ENCODE measurements around the gene MRPL55.

The MRPL55 gene

DNA sequence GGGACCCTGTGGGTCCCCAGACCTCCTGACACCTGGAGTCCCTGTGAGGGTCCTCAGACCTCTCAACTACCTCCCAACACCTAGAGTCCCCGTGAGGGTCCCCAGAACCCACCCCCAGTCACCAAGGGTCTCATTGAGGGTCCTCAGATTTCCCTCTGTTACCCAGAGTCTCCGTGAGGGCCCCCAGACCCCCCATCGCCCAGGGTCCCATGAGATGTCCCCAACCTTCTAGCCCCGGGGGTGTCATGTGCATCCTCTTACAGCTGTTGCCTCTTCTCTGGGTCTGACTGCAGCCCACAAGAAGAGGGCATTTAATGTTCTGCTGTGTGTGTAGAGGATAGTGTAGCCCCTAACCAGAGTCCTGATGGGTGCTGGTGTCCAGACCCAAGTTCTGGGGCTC, 38.7 kb upstream of the MRPL55 start:
- no peak for DNase-seq (ENCODE audit: low spot score)

DNA sequence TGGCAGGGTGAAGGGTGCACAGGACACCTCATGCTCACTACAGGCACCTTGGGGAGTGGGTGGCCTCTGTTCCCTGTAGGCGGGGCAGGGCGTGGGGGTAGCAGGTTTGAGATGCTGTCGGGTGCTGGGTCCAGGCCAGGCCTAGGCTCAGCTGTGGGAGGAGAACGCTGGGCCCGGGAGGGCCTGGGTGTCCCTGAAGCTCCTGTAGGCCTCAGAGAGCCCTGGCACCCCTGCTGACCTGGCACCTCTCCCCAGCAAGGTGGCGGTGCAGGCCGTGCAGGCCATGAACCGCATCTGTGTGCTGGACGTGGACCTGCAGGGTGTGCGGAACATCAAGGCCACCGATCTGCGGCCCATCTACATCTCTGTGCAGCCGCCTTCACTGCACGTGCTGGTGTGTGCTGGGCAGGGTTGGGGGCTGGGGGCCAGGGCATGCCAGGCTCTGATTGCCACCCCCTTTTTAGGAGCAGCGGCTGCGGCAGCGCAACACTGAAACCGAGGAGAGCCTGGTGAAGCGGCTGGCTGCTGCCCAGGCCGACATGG, 38.1 kb upstream of the MRPL55 start:
- DNase-seq (ENCODE audit: low spot score), result no peak

DNA sequence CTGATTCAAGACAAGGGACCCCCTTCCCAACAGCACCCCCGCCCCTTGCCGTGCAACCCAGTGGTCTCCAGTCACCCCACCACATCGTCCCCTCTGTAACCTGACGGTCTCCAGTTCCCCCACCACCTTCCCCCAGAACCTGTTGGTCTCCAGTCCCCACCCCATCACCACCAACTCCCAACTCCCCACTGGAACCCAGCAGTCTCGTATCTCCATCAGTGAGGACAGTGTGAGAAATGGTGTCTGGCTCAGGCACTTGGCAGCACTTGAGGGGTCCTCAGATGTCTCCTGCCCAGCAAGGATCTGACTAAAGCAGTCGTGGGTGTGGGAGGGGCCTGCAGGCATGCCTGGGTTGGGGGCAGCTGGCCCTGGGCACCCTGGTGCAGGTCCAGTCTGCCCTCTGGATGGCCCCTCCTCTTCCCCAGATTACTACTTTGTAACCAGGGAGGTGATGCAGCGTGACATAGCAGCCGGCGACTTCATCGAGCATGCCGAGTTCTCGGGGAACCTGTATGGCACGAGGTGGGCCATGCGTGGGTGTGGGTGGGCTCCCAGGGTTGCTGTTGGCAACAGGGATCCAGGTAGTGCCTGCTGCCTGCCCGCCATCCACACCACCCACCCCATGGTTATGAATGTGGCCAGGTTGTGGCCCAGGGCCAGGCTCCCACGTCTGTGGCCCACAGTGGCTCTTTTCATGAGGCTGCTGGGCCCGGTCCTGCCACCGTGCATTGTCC, 37.5 kb upstream of the MRPL55 start:
- no peak for DNase-seq (ENCODE audit: low spot score)

DNA sequence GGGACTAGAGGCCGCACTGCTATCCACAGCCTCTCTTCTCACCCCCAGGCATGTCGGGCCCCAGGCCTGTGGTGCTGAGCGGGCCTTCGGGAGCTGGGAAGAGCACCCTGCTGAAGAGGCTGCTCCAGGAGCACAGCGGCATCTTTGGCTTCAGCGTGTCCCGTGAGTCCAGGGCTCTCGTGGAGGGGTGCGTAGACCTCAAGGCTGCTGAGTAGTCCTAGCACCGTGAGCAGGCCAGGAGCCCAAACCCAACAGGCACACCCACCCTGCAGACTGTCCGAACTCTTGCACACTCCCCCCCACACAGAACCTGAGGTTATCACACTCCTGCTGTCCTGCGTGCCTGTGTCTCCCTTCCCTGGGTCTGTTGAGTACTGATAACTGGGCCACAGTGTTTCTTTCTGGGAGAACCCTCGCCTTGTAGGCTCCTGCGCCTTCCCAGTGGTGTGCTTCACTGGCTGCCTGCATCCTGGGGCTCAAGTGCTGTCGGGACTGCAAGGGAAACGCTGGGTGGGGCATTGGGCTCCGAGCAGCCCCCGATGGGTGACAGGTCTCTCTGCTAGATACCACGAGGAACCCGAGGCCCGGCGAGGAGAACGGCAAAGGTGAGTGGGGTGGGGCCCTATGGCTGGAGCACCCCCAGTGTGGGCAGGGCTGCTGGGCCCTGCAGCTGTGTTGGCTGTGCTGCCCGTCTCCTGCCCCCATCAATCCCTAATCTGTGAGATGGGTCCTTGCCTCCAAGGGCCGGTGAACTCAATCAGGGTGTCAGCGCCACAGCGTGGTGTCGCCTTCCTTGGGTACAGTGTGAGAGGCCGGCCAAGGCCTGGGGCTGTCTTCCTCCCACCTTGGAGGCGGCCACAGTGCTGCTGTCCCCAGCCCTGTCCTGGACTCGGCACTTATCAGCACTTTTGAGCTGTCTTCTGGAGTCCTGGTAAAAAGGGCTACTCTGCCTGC, 36.6 kb upstream of the MRPL55 start:
- DNase-seq (ENCODE audit: low spot score), result no peak

DNA sequence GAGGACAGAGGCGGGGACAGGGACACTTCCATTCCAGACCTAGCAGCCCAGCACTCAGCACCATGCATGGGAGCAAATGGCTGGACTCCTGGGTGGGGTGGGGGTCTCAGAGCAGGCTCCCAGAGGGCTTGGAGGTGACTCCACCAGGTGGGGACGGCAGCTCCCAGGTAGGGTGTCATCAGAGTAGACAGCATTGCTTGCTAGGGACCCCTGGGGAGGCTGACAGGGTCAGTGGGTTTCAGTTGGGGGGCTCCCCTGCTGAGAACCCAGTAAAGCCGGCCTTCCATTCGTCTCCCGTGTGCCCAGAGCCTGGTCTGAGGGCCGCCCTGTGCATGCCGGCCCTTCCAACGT, 35.9 kb upstream of the MRPL55 start:
- DNase-seq (ENCODE audit: low spot score), result no peak

DNA sequence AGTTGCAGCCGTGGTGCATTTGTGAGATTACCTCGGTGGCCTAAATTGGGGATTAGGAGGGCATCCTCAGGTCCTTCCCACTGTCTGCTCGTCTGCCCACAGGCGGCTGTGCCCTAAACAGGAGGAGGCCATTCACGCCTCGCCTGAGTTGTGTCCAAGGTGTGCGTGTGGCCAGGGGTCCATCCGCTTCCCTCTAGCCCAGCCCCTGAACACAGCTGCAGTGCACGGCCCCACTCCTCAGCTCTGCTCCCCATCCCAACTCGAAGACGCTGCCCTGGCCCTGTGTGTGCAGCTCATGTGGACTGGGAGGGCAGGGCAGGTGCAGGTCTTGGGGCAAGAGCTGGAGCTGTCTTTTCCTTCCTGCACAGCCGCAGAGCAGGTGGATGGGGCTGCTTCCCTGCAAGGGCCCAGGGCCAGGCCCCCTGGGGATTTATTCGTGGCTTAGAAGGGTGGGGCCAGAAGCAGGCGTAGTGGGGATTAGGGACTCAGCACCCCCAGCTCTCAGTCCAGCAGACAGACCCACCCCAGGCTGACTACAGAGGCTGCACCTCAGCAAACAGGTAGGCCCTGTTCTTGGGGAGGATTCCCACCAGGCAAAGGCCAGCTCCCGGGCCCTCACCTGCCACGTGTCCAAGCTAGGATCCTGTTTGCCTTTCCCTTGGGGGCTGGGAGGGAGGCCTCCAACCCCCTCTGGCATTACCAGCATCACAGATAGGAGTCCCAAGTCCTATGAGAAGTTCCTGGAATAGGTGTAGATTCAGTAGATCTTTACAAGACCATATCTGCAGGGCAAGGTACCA, 35.3 kb upstream of the MRPL55 start:
- DNase-seq (ENCODE audit: low spot score), result no peak

DNA sequence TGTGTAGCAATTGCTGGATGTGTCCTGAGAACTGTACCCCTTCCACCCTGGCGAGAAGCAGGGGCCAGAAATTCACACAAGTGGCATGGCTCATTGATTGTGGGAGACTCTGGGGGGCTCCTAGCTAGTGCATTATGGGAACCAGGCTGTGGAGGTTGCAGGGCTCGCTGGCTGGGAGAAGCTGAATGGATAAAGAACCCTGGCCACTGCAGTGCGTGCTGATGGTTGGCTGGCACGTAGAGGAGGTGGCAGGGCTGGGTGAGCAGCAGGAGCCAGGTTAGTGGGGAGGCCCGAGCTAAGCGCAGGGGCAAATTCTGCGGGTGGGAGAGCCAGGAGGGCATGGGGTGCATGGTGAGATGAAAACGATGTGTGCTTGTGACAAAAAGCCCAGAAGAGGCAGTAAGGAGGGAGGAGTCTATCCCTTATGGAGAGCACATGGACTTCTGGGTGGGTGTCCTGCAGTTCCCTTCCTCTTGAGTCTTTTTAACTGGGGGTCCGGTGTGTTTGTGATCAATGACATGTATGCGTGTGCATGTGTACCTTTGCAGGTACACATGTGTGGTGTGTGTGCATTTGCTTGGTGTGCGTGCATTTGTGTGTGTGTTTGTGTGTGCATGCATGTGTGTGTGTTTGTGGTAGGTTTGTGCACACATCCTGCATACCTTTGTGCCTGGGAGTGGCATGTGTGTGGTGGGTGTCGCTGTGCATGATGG, 34.5 kb upstream of the MRPL55 start:
- DNase-seq (ENCODE audit: low spot score), result no peak

DNA sequence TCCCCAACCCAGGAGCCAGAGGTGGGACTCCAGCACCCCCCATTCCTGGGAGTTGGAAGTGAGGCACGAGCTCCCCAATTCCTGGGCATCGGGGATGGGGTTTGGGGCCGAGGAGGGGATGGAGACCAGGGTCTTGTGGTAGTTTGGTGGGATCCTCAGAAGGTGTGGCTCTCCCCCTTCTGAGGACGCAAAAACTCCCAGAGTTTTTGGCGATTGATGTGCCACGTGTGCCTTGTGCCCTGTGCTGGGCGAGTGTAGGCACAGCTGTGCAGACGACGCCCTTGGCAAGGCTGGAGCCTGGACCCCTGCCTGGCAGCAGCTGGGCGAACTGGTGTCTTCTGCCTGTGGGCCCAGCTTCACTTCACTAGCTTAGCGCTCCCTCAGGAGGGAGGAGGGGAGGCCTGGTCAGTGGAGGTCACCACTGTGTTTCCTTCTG, 33.6 kb upstream of the MRPL55 start:
- no peak for DNase-seq (ENCODE audit: low spot score)

DNA sequence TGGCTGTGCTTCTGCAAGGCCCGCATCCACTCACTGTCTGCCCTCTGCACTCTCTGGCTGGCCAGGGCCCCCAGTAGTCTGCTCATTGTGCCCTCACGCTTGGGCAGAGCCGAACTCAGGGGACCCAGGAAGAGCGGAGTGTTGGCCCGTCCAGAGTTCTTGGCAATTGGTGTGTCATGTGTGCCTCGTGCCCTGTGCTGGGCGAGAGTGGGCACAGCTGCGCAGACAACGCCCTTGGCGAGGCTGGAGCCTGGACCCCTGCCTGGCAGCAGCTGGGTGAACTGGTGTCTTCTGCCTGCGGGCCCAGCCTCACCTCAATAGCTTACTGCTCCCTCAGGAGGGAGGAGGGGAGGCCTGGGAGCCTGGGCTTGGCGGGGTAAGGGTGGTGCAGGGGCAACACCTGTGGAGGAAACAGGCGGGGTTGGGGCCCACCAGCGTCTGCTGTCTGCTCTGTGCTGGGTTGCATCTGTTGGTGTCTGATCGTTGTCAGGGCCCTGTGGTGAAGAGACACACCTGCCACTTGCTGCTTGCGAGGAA, 33.1 kb upstream of the MRPL55 start:
- DNase-seq (ENCODE audit: low spot score), result no peak

DNA sequence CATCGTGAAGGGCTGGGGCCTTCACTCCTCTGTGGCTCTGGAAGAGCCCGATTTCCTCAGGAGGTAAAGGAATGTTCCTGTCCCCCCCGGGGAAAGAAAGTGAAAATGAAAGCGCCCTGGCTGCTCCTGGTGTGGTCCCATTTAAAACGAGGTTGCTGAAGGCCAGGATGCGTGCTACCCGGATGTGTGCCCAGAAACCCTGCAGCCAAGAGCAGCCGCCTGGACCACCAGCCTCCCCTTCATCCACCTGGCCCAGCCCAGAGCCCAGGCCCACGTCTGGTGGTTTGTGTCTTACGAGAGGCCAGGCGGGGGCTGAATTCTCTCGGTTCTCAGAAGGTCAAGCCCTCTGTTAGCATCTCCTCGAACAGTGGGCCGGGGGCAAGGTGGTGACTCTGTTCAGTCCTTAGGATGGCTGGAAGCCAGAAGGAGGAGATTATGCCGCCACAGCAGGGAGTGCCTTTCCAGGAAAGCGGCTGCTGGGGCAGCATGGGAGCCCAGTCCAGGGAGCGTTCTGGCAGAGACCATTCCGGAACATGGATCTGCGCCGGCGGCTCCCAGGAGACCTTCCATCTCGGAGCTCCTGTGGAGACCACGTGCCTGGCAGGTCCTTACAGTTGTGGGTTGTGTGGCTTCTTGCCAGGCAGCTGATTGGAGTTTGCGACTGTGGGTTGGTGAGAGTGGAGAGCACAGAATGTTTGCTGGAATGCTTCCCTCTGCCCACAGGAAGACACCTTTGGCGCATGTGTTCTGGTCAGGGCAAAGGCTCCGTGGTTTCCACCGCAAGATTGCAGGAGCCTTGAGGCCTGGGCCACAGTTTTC, 32.3 kb upstream of the MRPL55 start:
- DNase-seq (ENCODE audit: low spot score), result peak; percentile 37

DNA sequence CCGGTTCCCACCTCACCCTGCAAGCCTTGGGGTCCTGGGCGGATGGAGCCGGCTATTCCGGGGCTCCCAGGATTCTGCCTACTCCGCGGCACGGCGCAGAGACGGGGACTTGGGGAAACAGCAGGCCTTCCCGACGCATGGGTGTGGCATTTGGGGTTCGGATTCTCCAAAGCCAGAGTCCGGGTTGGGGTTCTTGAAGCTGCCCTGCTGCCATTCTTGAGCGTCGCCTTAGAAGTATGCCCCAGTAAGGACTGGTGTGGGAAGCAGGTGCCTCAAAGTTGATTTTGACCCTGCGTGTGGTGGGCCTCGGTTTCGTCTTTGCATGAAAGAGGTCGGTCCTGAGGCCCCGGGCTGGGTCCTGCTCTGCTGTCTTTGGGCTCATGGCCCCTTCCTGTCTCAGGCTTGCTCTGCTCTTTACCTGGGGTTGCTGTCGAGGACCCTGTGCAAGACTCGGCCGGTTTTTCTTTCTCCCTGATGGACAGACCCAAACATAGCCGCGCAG, 31.7 kb upstream of the MRPL55 start:
- no peak for DNase-seq (ENCODE audit: low spot score)

DNA sequence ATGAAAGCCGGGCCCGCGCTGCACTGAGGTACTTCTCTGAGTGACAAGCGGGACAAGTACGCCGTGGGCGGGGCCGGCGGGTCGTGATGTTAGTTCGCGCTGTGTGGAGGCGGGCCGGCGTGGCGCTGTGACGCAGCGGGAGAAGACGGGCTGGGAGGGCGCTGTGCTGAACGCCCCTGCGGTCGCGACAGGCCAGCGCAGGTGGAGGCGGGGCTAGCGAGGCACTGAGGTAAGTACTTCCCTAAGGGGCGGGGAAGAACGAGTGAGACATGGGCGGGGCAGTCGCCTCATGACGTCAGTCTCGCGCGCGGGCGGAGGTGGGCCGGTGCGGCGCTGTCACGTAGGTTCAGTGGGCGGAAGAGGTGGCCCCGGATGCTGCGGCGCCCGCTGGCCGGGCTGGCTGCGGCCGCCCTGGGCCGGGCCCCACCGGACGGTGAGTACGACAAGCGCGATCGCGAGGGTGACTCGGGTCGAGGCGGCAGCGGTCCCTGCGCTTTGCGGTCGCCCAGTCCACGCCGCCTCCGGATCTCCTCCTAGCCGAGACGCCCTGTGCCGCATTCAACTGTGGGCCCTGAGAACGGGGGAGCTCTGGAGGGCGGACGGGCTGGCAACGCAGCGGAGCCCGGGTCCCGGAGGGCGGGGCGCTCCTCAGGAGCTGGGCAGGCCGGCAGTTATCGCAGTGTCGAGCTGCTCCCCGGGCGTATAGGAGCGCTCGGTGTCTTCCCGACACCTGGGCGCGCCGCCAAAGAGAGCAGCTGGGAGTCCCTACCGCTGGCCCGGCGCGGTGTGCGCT, 31.0 kb upstream of the MRPL55 start, which contains the start of gene GUK1:
GUK1 (plus strand) TSS at position 349 of the 793 bp plus-strand sequence; CDS start at position 373, 24 bp downstream.
- peak; percentile 100 for DNase-seq (ENCODE audit: low spot score)

DNA sequence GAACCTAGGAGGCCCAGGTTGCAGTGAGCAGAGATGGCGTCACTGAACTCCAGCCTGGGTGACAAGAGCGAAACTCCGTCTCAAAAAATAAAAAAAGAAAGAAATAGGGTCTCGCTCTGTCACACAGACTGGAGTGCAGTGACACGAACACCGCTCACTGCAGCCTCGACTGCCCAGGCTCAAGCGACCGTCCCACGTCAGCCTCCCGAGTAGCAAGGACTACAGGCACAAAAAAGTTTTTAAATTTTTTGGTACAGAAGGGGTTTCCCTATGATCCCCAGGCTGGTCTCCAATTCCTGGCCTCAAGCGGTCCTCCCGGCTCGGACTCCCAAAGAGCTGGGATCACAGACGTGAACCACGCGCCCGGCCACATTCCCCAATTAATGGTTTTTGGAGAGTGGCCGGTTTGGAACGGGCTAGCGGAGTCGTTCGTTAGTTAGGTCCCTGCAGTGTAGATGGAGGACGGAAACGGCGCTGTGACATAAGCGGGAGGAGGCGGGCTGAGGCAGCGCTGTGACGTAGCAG, 30.4 kb upstream of the MRPL55 start:
- no peak for DNase-seq (ENCODE audit: low spot score)

DNA sequence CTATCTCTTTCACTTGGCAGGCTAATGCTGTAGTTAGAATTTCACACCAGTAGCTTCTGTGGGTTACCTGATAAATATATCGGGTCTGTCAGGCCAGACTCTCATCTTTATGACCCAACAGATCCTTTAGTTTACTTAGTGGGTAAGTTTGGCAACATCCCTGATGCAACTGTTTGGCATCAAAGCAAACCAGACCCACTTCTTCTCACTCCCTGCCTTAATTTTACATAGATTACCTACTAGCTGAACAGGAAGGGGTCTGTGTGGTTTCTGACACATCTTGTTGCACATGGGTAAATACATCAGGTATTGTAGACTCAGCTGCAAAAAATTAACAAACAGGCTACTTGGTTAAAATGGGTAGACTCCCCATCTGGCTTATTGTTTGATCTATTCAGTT, 27.8 kb upstream of the MRPL55 start:
- DNase-seq (ENCODE audit: low spot score), result no peak

DNA sequence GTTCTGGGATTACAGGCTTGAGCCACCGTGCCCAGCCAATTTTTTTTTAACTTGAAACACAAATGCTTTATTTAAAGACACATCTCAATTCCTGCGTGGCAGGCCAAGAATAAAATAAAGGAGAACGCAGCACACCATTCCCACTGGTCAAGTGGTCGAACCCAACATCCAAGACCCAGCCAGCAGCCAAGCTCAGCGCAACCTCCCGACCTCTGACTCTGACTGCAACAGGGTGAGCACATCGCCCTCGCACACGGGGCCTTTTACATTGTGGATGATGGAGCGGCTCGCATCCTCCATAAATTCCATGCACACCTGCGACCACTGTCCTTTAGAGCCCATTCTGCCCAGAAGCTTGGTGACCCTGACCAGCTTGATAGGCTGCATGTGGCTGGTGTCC, 25.5 kb upstream of the MRPL55 start:
- no peak for DNase-seq (ENCODE audit: low spot score)

DNA sequence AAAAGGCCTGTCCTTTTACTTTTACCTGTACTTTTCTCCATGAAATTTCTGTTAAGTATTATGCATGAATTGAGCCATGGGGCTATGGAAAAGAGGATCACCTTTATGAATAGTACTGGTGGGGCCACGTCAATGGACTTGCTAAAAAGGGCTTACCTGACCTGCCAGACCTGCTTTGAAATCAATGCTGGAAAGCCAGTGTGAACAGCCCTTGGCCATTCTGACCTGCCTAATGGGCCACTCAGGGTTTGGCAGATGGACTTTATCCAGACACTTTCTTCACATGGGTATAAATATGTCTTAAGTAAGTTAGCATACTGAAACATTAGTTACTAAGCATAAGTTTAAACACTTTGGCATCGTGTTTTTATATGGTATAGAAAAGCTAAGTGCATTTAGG, 22.7 kb upstream of the MRPL55 start:
- DNase-seq (ENCODE audit: low spot score), result no peak

DNA sequence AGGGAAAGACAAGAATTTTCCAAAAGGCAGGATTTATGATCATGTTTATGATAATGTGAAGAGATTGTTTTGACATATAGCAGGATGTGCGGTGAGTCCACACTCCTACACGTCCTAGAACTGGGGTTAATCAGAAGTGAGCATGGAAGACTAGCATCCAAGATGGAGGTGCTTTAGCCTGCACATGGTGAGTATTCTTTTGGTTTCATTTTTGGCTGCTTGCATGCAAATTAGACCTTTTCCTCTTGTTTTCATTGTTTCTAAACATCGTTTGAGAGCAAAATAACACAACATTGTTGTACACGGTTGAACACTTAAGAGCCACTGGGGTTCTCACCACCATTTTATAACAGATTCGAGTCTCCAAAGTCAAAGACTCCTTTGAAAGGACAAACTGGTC, 16.1 kb upstream of the MRPL55 start:
- no peak for DNase-seq (ENCODE audit: low spot score)

DNA sequence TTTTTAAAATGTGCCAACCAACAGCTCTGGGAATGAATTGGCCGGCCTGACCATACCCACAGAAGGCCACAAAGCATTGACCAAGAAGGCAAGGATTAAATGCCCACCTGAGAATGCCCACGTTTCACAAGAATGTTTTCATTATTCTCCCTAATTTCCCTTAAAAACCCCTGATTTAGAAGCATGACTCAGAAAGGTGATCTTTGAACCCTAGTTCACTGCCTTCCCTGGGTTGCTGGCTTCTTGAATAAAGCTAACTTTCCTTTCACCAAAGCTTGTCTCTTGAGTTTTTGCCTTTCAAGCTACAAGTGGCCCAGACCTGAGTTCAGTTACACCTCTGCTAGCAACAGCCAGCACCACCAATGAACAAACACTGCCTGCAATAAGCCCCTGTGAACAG, 14.4 kb upstream of the MRPL55 start:
- no peak for DNase-seq (ENCODE audit: low spot score)

DNA sequence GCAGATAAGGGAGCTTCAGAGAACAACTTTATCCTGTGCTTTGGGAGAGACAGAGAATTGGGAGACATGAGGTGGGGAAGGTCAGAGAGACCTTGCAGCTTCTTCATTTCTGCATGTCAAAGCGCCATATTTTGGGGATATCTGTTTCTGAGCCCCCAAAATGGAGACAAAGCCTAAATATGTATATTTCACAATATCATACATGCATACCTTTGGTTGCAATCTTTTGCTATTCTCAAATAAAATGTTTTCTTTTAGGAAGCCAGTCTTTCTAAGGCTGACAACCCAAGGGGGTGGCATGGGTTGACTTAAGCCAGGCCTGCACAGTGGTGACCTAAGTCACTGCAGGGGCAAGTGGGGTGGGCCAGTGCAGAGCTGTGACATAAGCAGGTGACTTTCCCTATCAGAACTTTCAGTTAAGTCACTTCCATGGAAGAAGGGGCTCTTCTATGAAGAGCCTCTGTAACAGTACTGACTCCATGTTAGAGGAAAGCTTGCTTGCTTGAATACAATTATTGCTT, 13.9 kb upstream of the MRPL55 start:
- no peak for DNase-seq (ENCODE audit: low spot score)
